ENCODE data around the gene ROBO2.

Gene ROBO2

GRCh38 chr3:77323626-77324025 lies 283.7 kb downstream of the ROBO2 start:
- H3K27ac ChIP-seq (replicated peaks): no peak overlapping the region
- H3K27me3 ChIP-seq (ENCODE audit: insufficient read depth, poor library complexity, severe bottlenecking): no peaks in the 10 kb centered on the region
- DNase-seq (ENCODE audit: low read depth in 1 of 2, low spot score in 1 of 2): no peak
- TF ChIP-seq GABPA (IDR thresholded peaks at IDR 0.05; ENCODE audit: low read depth): no peak
- no peak for TF ChIP-seq REST (IDR thresholded peaks at IDR 0.05; ENCODE audit: insufficient replicate concordance, low read depth)
- TF ChIP-seq POLR2AphosphoS5 (IDR thresholded peaks at IDR 0.05; ENCODE audit: low read depth): no peak
- no peak for TF ChIP-seq SPI1 (IDR thresholded peaks at IDR 0.05; ENCODE audit: borderline replicate concordance, low read depth)
- no peak for TF ChIP-seq CTCF (IDR thresholded peaks at IDR 0.05; ENCODE audit: insufficient read depth, low read length)
- no peak overlapping the region for H3K4me3 ChIP-seq (replicated peaks; ENCODE audit: insufficient read depth, low read length)

GRCh38 chr3:77324105-77324504 lies 284.2 kb downstream of the ROBO2 start:
- no peak overlapping the region for H3K27ac ChIP-seq (replicated peaks)
- DNase-seq (ENCODE audit: low read depth in 1 of 2, low spot score in 1 of 2): no peak
- H3K27me3 ChIP-seq (ENCODE audit: insufficient read depth, poor library complexity, severe bottlenecking): no peaks in the 10 kb centered on the region
- no peak for TF ChIP-seq GABPA (IDR thresholded peaks at IDR 0.05; ENCODE audit: low read depth)
- TF ChIP-seq SPI1 (IDR thresholded peaks at IDR 0.05; ENCODE audit: borderline replicate concordance, low read depth): no peak
- TF ChIP-seq POLR2AphosphoS5 (IDR thresholded peaks at IDR 0.05; ENCODE audit: low read depth): no peak
- no peak for TF ChIP-seq REST (IDR thresholded peaks at IDR 0.05; ENCODE audit: insufficient replicate concordance, low read depth)
- no peak for TF ChIP-seq CTCF (IDR thresholded peaks at IDR 0.05; ENCODE audit: insufficient read depth, low read length)
- no peak overlapping the region for H3K4me3 ChIP-seq (replicated peaks; ENCODE audit: insufficient read depth, low read length)

GRCh38 chr3:77325280-77325679 lies 285.4 kb downstream of the ROBO2 start:
- no peak overlapping the region for H3K4me3 ChIP-seq (replicated peaks; ENCODE audit: insufficient read depth, low read length)
- H3K27me3 ChIP-seq (ENCODE audit: insufficient read depth, poor library complexity, severe bottlenecking): no peaks in the 10 kb centered on the region
- DNase-seq (ENCODE audit: low read depth in 1 of 2, low spot score in 1 of 2): no peak
- TF ChIP-seq GABPA (IDR thresholded peaks at IDR 0.05; ENCODE audit: low read depth): no peak
- TF ChIP-seq REST (IDR thresholded peaks at IDR 0.05; ENCODE audit: insufficient replicate concordance, low read depth): no peak
- no peak for TF ChIP-seq SPI1 (IDR thresholded peaks at IDR 0.05; ENCODE audit: borderline replicate concordance, low read depth)
- TF ChIP-seq POLR2AphosphoS5 (IDR thresholded peaks at IDR 0.05; ENCODE audit: low read depth): no peak
- TF ChIP-seq CTCF (IDR thresholded peaks at IDR 0.05; ENCODE audit: insufficient read depth, low read length): no peak
- no peak overlapping the region for H3K27ac ChIP-seq (replicated peaks)
